ENCODE results near the gene FAM229A. TPM values are rescaled to one million over a fixed set of nuclear protein-coding genes. Genes with fewer than 3 reads are reported as not detected.

The FAM229A gene
- total RNA-seq, 1 experiment from 2014 or later = 5.6 TPM

GRCh38 chr1:32346532-32347157 is 15.6 kb downstream of the FAM229A start:
- H3K27me3 Mint-ChIP-seq (ENCODE audit: low read depth) = peaks cover 50% of the 10 kb centered on the region
- Histone ChIP-seq H3K9ac (ENCODE audit: extremely low read depth, insufficient read length, low read length) (no peak overlapping the region), H4K20me1 (ENCODE audit: control insufficient read depth, insufficient read depth, insufficient read length) (no peaks in the 10 kb centered on the region), H2BK15ac (ENCODE audit: low read depth, low read length) (no peak overlapping the region; the same call in 1 of the 2 replicates), H3K56ac (ENCODE audit: insufficient read length, low read depth, low read length) (no peak overlapping the region), H3K27ac (ENCODE audit: insufficient read length, low read depth, low read length) (no peak overlapping the region), H3K79me1 (ENCODE audit: insufficient read depth, low read depth, low read length, poor library complexity, severe bottlenecking) (no peaks in the 10 kb centered on the region), H2AK5ac (ENCODE audit: insufficient read length, low read length) (no peak overlapping the region), H4K8ac (replicated peaks; ENCODE audit: insufficient read length, low read depth, low read length) (no peak overlapping the region), H2BK20ac (ENCODE audit: low read depth, low read length, poor library complexity, severe bottlenecking) (no peak overlapping the region), H3K18ac (ENCODE audit: insufficient read length, low read depth, low read length) (no peak overlapping the region), H2BK120ac (ENCODE audit: low read depth, low read length, poor library complexity, severe bottlenecking) (no peak overlapping the region), H3K4me2 (ENCODE audit: insufficient read depth, insufficient read length, low read length) (no peak overlapping the region), H4K5ac (ENCODE audit: insufficient read length, low read depth, low read length) (no peak overlapping the region), H2BK12ac (ENCODE audit: insufficient read length, low read depth, low read length) (no peak overlapping the region), H3K23me2 (ENCODE audit: insufficient read length, low read depth, low read length, poor library complexity, severe bottlenecking) (peaks cover 1% of the 10 kb centered on the region), H4K91ac (ENCODE audit: insufficient read length, low read depth, low read length) (no peak overlapping the region), H3K23ac (ENCODE audit: insufficient read length, low read depth, low read length) (no peak overlapping the region), H2BK5ac (ENCODE audit: insufficient read length, low read length) (no peak overlapping the region), H3K27me3 (ENCODE audit: insufficient read depth, low read length) (peaks cover 3% of the 10 kb centered on the region; the same call in 1 of the 2 replicates), H3T11ph (ENCODE audit: low read length) (no peak overlapping the region), H3K4me1 (ENCODE audit: insufficient read depth, low read length) (no peaks in the 10 kb centered on the region), H2AFZ (ENCODE audit: low read length) (no peak overlapping the region), H3K4ac (ENCODE audit: low read depth, low read length) (no peak overlapping the region), H3K9me3 (ENCODE audit: control insufficient read depth, low read depth, low read length) (no peaks in the 10 kb centered on the region), H3K14ac (ENCODE audit: insufficient read depth, low read length) (no peak overlapping the region), H3K79me2 (ENCODE audit: insufficient read depth, low read length) (no peaks in the 10 kb centered on the region)
- TF ChIP-seq CTCF (conservative IDR thresholded peaks at IDR 0.05) = no peak
- H3K4me1 Mint-ChIP-seq = peaks cover 4 to 11% of the 10 kb centered on the region in 2 experiments; a peak in 3 of 4 replicates
- H3K36me3 Mint-ChIP-seq (ENCODE audit: insufficient read depth in 1 of 3, low read depth in 3 of 3) = peaks cover 6% of the 10 kb centered on the region in 3 experiments
- WGBS (ENCODE audit: extremely low coverage, insufficient read length, low lambda C conversion rate) = no CpG with 5 or more reads among the region's 9 CpGs
- no peak overlapping the region for H3K4me3 Mint-ChIP-seq
- DNase-seq = no peak
- peaks cover 9 to 10% of the 10 kb centered on the region in 2 experiments for H3K9me3 Mint-ChIP-seq
- no peak overlapping the region for H3K27ac Mint-ChIP-seq
